ENCODE data around the gene MRLN. TPM values are rescaled to one million over a fixed set of nuclear protein-coding genes. Genes with fewer than 3 reads are reported as not detected.

Gene MRLN
- total RNA-seq, 1 donor from 2014 or later, result not detected

DNA sequence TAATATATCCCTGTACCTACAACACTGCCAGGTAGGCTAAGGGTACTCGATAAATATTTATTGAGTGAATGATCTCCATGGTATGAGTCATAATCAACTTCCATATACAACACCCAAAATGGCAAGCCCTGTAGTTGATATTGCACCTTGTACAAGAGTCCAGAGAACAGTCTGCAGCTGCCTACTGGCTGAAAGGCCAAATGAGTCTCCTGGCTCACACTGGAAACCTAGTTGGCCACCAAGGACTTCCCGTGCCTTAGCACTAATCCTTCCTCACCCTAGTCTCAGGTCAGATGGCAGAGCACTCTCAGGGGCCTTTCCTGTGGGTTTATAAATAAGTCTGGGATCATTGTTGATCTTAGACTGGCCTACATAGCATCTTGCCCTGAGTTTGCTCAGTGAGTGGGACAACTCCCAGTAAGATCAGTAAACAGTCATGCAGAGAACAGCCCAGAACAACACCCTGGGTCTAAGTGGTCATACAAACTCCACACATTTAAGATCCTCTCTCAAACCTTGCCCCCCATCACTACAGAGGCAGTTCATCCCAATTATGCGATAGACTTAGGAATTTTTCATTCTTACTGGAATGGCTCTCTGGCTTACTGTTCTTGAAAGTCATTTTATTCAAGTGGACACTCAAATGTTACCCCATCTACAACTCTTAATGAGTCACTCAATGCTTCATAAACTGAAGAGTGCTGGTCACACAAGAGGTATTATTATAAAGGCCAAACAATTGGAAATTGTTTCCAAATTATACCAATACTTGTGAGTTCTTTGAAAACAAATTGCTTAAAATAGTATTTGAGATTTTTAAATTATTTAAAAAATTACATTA lies 28.9 kb downstream of the MRLN start:
- Histone ChIP-seq H3K4me3 (no peak overlapping the region), H3K27ac (replicated peaks) (no peak overlapping the region), H3K4me1 (no peaks in the 10 kb centered on the region), H3K36me3 (no peaks in the 10 kb centered on the region), H3K27me3 (ENCODE audit: low read depth) (no peaks in the 10 kb centered on the region), H3K9me3 (replicated peaks) (peaks cover 14% of the 10 kb centered on the region)
- TF ChIP-seq, protein P1, sequence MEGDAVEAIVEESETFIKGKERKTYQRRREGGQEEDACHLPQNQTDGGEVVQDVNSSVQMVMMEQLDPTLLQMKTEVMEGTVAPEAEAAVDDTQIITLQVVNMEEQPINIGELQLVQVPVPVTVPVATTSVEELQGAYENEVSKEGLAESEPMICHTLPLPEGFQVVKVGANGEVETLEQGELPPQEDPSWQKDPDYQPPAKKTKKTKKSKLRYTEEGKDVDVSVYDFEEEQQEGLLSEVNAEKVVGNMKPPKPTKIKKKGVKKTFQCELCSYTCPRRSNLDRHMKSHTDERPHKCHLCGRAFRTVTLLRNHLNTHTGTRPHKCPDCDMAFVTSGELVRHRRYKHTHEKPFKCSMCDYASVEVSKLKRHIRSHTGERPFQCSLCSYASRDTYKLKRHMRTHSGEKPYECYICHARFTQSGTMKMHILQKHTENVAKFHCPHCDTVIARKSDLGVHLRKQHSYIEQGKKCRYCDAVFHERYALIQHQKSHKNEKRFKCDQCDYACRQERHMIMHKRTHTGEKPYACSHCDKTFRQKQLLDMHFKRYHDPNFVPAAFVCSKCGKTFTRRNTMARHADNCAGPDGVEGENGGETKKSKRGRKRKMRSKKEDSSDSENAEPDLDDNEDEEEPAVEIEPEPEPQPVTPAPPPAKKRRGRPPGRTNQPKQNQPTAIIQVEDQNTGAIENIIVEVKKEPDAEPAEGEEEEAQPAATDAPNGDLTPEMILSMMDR (IDR thresholded peaks at IDR 0.05; ENCODE audit: borderline replicate concordance), result no peak
- DNase-seq, result no peak
- intact Hi-C loops (cut with micrococcal nuclease), result no loop called here

DNA sequence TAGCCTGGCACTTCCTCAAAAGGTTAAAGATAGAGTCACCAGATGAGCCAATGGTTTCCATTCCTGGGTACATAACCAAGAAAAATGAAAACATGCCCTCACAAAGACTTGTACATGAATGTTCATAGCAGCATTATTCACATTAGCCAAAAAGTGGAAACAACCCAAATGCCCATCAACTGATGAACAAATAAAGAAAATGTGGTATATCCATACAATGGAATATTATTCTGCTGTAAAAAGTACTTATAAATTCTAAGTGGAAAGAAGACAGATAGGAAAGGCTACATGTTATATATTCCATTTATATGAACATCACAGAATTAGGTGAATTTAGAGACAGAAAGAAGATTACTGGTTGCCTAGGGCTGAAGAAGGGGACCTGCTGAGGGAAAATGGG lies 32.9 kb downstream of the MRLN start:
- Histone ChIP-seq H3K4me1 (no peaks in the 10 kb centered on the region), H3K27ac (replicated peaks) (no peak overlapping the region), H3K9me3 (replicated peaks) (peaks cover 14% of the 10 kb centered on the region), H3K36me3 (no peaks in the 10 kb centered on the region), H3K4me3 (no peak overlapping the region), H3K27me3 (ENCODE audit: low read depth) (peaks cover 4% of the 10 kb centered on the region)
- intact Hi-C loops (cut with micrococcal nuclease), result no loop called here
- no peak for DNase-seq
- TF ChIP-seq, protein P1 (IDR thresholded peaks at IDR 0.05; ENCODE audit: borderline replicate concordance), result no peak

DNA sequence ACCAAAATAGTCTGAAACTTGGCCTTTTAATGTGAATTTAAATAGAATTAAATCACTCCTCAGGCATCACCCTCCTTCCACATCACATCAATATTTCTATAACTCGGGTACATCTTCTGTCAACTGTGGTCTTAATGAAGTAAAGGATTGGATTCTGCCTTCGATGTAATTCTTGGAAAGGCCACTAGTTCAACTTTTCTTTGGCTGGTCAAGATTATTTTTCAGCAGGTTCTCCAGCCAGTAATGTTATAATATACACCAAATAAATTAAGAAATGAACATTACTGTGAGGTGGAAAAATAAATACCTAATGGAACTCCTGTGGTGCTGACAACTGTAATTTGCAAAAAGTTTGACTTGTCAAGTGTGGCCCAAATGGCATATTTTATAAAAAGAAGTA lies 33.9 kb downstream of the MRLN start:
- H3K27me3 ChIP-seq (ENCODE audit: low read depth), result peaks cover 4% of the 10 kb centered on the region
- H3K4me3 ChIP-seq, result no peak overlapping the region
- TF ChIP-seq, protein P1 (IDR thresholded peaks at IDR 0.05; ENCODE audit: borderline replicate concordance), result no peak
- H3K9me3 ChIP-seq (replicated peaks), result peaks cover 14% of the 10 kb centered on the region
- H3K36me3 ChIP-seq, result no peaks in the 10 kb centered on the region
- no peak overlapping the region for H3K27ac ChIP-seq (replicated peaks)
- no peaks in the 10 kb centered on the region for H3K4me1 ChIP-seq
- intact Hi-C loops (cut with micrococcal nuclease), result no loop called here
- DNase-seq, result no peak

DNA sequence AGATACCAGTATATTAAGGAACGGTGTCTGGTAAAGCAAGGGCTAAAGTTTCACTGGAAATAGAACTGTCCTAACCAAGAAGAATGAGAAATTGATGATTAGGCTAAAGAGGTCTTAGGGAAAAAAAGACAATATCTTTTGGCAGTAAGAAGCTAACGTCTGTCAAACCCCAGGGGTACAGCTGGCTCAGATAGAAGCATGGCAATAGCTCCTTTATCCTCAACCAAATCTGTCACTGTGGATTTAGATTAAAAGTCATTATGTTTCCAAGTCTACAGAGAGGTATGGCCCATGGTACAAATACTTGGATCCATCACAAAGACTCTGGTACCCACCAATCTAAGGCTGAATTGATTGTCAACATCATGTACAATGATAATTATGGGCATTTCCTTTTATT lies 35.0 kb downstream of the MRLN start:
- no peaks in the 10 kb centered on the region for H3K4me1 ChIP-seq
- peaks cover 4% of the 10 kb centered on the region for H3K27me3 ChIP-seq (ENCODE audit: low read depth)
- intact Hi-C loops (cut with micrococcal nuclease), result no loop called here
- no peak overlapping the region for H3K27ac ChIP-seq (replicated peaks)
- DNase-seq, result no peak
- peaks cover 14% of the 10 kb centered on the region for H3K9me3 ChIP-seq (replicated peaks)
- H3K4me3 ChIP-seq, result no peak overlapping the region
- H3K36me3 ChIP-seq, result no peaks in the 10 kb centered on the region
- TF ChIP-seq, protein P1 (IDR thresholded peaks at IDR 0.05; ENCODE audit: borderline replicate concordance), result no peak

DNA sequence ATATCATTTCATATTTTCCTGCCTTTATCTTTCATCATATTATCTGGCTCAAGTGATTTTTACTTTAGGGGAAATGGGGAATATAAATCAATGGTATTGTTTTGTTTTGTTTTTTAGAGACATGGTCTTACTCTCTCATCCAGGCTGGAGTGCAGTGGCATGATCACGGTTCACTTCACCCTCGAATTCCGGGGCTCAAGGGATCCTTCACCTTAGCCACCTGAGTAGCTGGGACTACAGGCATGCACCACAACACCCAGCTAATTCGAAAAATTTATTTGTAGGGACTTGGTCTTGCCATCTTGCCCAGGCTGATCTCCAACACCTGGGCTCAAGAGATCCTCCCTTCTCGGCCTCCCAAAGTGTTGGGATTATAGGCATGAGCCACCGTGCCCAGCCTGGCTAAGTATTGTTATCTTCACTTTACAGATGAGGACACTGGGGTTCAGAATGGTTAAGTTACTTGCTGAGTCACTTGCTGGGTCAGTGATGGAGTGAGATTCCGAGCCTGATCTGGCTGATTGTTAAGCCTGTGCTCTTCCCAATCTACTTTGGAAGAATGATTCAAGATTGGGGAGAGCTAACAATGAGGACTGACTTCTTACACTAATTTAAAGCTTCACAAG lies 39.9 kb downstream of the MRLN start:
- TF ChIP-seq, protein P1 (IDR thresholded peaks at IDR 0.05; ENCODE audit: borderline replicate concordance), result no peak
- intact Hi-C loops (cut with micrococcal nuclease), result no loop called here
- H3K4me1 ChIP-seq, result peaks cover 17% of the 10 kb centered on the region
- no peak overlapping the region for H3K27ac ChIP-seq (replicated peaks)
- H3K27me3 ChIP-seq (ENCODE audit: low read depth), result peaks cover 20% of the 10 kb centered on the region
- no peak overlapping the region for H3K4me3 ChIP-seq
- H3K36me3 ChIP-seq, result no peaks in the 10 kb centered on the region
- DNase-seq, result no peak
- no peaks in the 10 kb centered on the region for H3K9me3 ChIP-seq (replicated peaks)

Data from left ventricle myocardium inferior (tissue), 1 donor.